GM19043 (cell line): ENCODE measurements around the gene AFDN.

ENCODE experiments used
- ATAC-seq: cut with Tn5 transposase; IDR thresholded peaks from one replicate; pipeline ENCODE4 v1.9.1; 2021; ENCODE audit warnings: low read depth; ENCODE audit not compliant: unreplicated experiment

Gene AFDN, protein sequence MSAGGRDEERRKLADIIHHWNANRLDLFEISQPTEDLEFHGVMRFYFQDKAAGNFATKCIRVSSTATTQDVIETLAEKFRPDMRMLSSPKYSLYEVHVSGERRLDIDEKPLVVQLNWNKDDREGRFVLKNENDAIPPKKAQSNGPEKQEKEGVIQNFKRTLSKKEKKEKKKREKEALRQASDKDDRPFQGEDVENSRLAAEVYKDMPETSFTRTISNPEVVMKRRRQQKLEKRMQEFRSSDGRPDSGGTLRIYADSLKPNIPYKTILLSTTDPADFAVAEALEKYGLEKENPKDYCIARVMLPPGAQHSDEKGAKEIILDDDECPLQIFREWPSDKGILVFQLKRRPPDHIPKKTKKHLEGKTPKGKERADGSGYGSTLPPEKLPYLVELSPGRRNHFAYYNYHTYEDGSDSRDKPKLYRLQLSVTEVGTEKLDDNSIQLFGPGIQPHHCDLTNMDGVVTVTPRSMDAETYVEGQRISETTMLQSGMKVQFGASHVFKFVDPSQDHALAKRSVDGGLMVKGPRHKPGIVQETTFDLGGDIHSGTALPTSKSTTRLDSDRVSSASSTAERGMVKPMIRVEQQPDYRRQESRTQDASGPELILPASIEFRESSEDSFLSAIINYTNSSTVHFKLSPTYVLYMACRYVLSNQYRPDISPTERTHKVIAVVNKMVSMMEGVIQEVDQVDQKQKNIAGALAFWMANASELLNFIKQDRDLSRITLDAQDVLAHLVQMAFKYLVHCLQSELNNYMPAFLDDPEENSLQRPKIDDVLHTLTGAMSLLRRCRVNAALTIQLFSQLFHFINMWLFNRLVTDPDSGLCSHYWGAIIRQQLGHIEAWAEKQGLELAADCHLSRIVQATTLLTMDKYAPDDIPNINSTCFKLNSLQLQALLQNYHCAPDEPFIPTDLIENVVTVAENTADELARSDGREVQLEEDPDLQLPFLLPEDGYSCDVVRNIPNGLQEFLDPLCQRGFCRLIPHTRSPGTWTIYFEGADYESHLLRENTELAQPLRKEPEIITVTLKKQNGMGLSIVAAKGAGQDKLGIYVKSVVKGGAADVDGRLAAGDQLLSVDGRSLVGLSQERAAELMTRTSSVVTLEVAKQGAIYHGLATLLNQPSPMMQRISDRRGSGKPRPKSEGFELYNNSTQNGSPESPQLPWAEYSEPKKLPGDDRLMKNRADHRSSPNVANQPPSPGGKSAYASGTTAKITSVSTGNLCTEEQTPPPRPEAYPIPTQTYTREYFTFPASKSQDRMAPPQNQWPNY (N-terminal part only)

DNA sequence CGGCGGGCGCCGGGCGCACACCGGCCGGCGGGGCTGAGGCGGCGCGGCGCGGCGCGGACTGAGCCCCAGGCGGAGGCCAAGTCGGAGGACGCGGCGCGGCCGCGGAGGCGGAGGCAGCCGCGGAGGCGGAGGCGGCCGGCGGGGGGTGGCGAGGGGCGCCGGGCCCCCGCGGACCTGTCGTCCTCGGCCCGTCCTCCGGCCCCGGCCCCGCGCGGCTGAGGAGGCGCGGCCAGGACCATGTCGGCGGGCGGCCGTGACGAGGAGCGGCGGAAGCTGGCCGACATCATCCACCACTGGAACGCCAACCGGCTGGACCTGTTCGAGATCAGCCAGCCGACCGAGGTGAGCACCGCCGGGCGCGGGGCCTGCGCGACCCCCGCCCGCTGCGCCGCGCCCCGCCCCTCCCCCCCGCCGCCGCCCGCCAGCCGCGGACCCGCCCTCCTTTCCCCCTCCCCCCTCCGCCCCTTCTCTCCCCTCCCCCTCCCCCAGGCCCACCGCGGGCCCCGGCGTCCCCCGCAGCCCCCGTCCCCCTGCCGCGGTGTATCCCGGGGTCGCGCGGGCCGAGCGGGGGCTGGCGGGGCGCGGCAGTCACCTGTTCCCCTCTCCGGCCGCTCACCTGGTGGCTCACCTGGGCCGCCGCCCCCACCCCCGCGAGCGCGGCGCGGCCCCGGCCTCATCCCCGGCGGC lies at the start of gene AFDN:
Gene AFDN (plus strand): TSS at position 16 of the 687 bp plus-strand sequence. CDS start 222 bp downstream, at position 238.
- peak; percentile 28 for ATAC-seq

DNA sequence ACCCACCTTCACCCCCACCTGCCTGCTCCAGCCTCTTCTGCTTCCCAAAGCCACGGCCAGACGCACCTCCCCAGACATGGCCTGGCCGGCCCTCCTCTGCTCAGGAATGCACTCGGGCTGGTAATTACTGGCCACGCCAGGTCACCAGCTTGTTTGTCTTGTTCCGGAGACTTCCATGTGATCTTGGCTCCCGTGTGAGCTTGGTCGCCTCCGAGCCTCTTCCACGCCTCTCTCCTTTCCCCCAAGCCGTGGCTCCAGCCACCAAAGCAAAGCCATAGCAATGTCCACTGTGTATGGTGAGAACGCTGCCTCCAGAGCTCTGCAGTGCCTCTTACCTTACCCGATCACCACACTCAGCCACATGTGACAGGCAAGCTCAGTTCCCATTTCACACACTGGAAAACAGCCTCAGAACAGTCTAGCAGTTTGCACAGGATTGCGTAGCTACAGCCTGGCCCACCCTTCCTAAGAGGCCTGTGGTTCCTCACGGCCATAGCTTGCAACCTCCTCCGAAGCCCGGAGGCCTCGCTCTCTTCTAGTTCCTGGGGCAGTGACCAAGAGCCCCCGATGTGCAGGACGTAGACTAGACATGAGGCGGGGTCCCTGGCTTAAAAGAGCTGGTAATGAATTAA lies 48.1 kb upstream of the AFDN start:
- ATAC-seq = no peak

DNA sequence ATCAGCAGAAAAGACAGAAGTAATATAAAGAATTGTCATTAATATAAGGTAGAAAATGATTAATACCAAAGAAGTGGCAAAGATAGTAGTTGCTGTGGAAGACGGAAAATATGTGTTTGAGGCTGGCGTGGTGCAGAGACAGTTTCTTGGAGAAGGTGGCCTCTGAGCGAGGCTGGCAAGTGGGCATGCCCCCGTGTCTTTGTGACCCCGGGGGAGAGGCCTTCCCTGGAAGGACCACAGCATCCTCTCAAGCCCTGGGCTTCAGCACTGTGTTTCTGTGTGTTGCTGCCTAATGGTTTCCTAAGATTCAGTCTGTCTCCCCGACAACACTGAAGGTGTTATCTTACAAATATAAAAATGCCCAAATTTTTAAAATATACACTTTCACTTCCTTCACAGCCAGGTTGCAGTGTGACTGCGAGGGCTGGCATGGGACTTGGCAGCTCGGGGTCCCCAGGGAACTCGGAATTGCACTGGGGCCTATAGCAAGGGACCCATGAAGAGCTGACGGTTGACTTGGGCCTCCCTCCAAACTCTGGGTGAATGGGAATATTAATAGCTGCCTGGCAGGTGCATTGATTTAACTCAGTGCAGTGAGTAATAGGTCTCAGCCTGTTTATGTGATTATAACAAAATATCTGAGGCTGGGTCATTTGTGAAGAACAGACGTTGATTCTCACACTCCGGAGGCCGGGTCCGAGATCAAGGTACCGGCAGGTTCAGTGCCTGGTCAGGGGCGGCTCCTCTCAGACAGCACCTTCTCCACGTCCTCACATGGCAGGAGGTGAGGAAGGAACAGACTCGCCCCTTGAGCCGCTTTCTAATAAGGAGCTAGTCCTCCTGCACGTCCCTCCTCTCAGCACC lies 47.4 kb upstream of the AFDN start:
- ATAC-seq = no peak

DNA sequence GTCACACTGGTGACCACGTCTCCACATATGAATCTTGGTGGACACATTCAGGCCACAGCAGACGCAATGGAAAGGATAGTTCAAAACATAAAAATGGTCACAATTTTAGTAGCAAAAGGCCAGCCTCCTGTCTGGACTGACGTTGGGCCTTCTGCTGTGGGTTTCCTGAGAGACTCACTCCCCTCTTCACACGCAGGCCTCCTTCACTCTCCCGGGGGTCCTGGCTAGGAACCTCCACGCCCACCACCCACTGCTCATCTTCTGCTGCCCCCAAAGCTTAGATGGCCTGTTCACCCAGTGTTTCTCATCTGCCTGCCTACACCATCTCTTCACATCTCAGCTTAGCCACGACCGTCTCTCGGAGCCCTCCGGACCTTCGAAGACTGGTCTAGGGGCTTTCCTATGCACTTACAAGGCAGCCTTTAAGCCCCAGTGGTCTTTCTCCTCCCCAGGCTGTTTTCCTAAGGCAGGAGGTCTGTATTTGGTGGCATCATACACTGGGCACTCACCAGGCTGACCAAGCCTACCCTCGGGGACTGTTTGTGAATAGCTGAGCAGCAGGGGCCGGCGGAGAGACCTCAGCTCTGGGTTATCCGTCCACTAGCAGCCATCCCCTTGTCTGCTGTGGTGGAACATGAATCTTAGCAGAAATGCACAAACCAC lies 46.6 kb upstream of the AFDN start:
- ATAC-seq = no peak

DNA sequence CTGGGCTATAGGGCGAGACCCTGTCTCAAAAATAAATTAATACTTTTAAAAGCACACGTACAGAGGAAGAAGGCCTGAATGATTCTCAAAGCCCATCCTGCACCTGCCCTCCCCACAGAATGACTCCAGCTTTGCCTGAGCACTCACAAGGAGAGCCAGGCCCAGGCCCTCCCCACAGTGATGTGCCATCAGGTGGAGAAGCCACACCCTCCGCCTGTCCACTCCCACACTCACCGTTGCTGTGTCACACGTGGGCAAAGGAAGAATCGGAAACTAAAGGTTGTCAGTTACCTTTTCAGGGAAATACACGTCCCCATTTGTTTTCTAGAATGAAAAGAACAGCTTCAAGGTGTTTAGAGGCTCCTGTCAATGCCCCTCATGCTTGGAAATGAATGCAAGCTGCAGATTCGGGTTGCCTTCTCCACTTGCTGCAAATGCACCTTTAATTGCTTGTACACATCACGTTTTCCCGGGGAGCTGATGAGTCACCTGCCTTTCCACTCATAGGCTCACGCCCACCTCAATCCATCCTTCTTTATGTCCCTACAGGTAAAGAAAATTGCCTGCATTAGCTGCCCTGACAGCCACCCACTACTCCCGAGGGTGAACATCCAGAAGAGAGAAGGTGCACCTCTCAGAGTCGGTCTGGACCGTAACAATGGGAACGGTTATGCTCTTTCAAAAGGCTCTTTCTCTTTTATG lies 45.5 kb upstream of the AFDN start:
- no peak for ATAC-seq

DNA sequence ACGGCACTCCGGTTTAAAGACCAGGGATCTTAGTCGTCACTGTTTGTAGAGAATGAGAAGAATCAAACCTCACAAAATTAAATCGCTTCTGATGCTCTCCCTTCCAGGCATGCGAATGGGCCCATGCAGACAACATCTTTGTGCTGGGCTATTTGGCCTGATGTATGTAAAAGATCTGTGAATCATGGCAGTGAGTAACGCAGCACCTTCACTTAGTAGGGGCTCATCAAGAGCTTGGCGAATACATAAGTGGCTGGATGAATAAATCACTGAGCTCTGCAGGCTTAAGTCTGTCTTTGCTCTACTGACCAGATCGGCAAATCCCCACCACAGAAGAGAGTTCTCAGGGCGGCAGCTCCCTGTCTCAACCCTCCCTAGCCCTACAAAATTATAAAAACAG lies 44.8 kb upstream of the AFDN start:
- ATAC-seq = no peak

DNA sequence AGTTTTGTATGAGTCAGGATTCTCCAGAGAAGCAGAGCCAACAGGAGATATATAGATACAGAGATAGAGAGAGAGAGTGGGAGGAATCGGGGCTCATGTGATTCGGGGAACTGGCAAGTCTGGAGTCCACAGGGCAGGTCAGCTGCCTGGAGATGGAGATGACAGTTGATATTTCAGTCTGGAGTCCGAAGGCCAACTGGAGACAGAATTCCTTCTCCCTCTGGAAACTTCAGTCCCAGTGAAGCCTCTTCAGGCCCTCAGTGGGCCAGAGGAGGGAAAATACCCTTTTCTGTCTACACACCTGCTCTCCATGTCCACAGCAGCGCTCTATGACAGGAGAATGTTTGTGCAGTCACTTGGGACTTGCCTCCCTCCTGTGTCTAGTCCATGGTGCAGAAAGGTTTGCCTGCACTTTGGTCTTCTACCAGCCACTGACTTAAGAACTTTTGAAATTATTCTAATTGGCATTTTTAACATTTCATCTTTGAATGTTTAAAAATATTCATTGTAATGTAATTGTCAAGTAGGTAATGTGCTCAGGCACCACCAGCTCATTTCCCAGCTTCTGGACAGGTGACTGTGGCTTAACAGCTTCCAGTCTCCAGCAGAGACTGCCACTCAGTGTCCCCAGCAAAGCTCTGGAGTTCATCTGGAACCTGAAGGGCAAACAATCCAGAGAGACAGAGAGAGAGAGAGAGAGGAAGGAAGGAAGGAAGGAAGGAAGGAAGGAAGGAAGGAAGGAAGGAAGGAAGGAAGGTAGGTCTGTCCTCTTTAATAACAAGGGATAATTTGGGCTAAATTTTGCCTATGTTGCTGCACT lies 43.8 kb upstream of the AFDN start:
- no peak for ATAC-seq

DNA sequence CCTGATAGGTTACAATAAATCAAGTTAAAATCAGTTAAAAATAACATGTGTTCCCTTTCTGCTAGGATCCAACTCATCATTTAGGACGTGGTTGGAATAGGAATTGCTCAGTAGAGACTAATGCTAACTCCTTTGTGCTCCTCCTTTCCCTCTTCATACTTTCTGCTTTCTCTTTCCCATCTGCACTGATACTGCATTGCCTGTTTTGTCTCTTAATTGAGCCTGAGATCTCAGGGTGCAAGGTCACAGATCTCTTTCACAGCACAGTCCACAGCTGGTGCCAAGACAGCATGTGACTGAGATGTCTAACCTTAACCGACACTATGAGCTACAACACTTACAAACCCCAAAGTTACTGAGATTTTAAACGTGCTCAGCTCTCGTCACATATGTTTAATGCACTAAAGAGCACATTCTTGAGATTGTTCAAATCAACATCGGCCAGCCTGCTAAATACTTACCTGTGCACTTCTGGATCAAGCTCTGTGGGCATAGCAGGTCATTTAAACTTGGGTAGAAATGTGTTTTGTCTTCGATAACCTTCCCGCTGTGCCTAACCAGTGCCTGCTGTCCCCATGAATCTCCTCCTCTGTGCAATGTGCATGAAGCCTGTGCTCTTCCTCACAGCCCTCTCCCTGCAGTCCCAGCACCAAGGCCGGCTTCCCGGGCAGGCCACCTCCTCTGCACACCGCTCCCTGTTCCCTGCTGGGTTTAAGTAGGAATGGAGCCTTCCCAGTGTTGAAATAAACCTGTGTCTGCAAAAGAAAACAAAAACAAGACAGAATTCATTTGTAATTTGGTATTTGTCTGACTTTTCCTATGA lies 39.6 kb upstream of the AFDN start:
- no peak for ATAC-seq

DNA sequence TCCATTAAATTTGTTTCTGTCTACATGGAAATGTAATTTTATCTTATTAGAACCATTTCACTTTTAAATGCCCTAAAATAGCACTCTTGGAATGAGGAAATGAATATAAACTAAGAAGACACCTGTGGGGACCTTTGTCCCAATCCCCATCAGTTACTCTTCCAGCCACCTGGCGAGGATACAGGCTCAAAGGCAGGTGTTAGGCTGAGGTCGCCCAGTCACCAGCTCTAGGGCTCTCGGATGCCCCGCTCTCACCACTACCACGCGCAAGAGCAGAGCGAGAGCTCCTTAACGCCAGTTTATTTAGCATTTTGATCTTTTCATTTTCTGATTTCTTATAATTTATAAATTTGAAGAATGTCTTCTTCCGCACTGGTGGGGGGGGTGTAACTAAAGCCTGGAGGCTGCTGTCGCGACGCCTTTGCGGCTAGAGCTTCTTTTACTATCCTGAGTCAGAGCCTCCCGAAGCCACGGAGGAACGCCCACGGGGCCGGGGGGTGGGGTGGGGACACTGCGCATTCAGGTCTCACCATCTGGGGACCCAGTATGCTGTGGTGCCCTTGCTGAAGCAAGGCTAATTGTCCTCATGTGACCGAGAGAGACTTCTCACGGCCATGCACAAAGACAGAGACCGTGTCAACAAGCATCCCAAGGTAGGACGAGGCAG lies 38.7 kb upstream of the AFDN start:
- no peak for ATAC-seq

DNA sequence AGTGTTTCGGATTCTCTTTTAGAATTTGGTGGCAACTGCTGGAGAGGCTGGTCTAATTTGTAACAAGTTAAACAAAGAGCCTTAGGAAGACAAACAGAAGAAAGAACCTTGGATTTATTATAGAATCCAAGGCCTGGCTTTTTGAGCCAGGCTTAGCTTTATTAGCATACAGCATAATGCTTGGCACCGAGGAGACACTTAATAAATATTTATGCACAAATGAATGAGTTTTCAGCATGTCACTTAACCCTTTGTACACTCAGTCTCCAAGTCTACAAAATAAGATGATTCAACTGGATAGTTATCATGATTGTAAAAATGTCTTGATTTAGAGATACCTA lies 38.2 kb upstream of the AFDN start:
- no peak for ATAC-seq

DNA sequence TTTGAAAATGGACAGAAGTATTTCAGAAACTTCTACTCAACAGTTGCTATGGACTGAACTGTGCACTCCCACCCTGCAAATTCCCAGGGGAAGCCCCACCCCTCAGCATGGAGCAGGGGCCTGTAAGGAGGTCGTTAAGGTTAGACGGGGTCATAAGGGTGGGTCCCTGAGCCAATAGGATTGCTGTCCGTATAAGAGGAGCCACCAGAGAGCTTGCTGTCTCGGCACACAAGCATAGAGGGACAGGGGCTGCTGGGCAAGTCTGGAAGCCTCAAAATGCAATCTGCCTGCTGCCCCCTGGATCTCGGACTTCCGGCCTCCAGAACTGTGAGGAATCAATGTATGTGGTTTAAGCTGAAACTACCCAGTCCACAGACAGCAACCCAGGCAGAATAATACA lies 37.4 kb upstream of the AFDN start:
- ATAC-seq = no peak

DNA sequence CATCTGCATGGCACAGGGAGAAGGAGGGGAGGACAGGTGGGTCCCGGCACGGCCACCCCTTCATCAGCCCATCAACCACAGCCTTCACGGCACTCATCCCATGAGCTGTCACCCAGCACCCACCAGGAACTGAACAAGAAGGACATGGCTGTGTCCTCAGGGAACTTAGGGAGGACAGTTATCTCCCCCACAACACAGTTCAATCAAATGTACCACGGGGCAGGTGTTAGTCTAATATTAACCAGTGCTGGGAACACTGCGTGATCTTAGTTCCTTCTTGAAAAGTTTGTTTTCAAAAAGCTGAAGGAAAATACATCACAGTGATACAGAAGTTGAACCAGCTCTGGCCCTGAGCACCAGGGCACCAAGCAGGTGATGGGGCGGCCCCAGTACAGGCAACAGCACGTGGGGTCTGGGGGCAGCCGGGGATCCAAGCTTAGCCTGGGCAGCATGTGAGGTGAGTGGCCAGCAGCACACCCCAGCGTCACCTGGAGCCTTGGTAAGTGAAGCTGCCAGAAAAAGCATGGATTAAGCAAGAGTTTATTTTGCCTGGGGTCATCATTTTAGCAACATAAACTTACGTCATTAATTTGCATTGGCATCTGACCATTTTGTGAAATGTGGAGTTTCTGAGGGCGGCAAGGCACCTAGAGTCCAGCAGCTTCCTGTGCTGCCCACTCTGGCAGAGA lies 35.5 kb upstream of the AFDN start:
- no peak for ATAC-seq

DNA sequence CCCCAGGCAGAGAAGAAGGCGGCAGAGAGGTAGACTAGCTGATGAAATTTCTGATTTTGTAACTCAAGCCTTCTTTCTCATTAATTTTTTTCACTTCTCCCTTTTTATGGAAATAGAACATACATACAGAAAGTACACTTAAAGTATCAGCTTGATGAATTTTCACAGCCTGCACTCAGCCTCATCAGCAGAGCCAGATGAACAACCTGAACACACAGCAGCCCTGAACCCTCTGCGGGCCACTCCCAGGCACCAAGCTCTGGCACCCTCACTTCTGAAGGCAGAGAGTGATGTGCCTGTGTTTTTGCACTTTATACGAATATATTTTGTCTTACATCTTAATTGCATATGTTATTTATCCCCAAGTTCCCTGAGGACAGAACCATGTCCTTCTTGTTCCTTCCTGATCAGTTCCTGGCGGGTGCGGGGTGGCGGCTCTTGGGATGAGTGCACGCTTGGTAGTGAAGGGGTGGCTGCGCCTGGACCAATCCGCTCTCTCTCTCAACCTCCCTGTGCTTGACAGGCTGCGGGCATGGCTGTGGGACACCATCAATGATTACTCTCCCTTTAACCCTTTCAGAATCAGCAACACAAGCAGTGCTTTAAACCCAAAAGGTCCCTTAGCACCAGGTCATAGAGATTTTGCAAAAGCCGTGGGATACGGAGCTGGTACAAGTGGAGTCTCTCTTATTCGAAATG lies 34.8 kb upstream of the AFDN start:
- no peak for ATAC-seq

DNA sequence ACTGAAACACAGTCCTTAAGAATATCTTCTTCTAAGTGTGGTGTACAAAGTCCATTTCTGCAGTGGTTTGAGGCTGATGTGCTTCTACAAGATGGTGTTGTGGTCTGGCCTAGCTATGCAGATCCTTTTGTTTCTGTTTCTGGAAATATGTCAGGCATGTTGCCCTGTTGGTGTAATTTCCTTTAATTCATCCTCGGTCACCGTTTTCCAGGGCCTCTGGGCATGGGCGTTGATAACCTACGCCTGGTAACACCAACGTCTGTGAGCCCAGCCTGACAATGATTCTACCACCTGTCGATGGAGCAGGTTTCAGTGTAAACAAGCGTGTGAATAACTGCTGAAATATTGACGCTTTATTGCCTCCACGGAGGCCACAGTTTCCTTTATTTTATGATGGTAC lies 33.3 kb upstream of the AFDN start:
- ATAC-seq = no peak
